Type B pancreatic cell (in vitro differentiated cells): Measurements from ENCODE around the gene GABRR3. TPM values are rescaled to one million over a fixed set of nuclear protein-coding genes. Genes with fewer than 3 reads are reported as not detected.

Experiments
- DNase-seq: peaks from one replicate; pipeline ENCODE4 v3.0.0; 2021; ENCODE audit warnings: mixed read lengths; ENCODE audit not compliant: unreplicated experiment; ENCODE audit errors: extremely low spot score
- H3K27ac Mint-ChIP-seq: 2 replicates; pipeline ENCODE4 v1.8.0; 2021; ENCODE audit warnings: mild to moderate bottlenecking, mixed read lengths
- H3K27me3 Mint-ChIP-seq: 2 replicates; pipeline ENCODE4 v1.8.0; 2021; ENCODE audit warnings: mixed read lengths
- H3K36me3 Mint-ChIP-seq: 2 replicates; pipeline ENCODE4 v1.8.0; 2021; ENCODE audit warnings: mixed read lengths
- H3K4me1 Mint-ChIP-seq: one replicate; pipeline ENCODE4 v1.8.0; 2021; ENCODE audit warnings: mixed read lengths; ENCODE audit not compliant: unreplicated experiment
- H3K4me3 Mint-ChIP-seq: 2 replicates; pipeline ENCODE4 v1.8.0; 2021; ENCODE audit warnings: mild to moderate bottlenecking, mixed read lengths
- H3K9me3 Mint-ChIP-seq: 2 replicates; pipeline ENCODE4 v1.8.0; 2021; ENCODE audit warnings: mixed read lengths
- CTCF ChIP-seq: fragments of 200-600 bp; sonication (generic); conservative IDR thresholded peaks from 2 replicates; pipeline ENCODE4 v1.5.0; 2021; ENCODE audit warnings: antibody characterized with exemption, mild to moderate bottlenecking
- total RNA-seq: library from RNA; stranded (reverse); gene quantifications from 2 replicates; pipeline ENCODE4 v1.2.1, GENCODE V29; 2021; ENCODE audit warnings: low replicate concordance

The GABRR3 gene
- total RNA-seq, 1 donor from 2014 or later = not detected

- Mint-ChIP-seq H3K27me3 (no peaks in the 10 kb centered on the region), H3K4me1 (no peaks in the 10 kb centered on the region), H3K4me3 (no peak overlapping the region), H3K9me3 (no peaks in the 10 kb centered on the region), H3K36me3 (no peaks in the 10 kb centered on the region), H3K27ac (no peak overlapping the region)
- no peak for TF ChIP-seq CTCF
- no peak for DNase-seq
These were observed 22.5 kb upstream of the GABRR3 start for GRCh38 chr3:98057631-98058030.

- no peaks in the 10 kb centered on the region for H3K27me3 Mint-ChIP-seq
- no peak overlapping the region for H3K27ac Mint-ChIP-seq
- no peak for TF ChIP-seq CTCF
- no peak overlapping the region for H3K4me3 Mint-ChIP-seq
- H3K4me1 Mint-ChIP-seq = no peaks in the 10 kb centered on the region
- no peaks in the 10 kb centered on the region for H3K36me3 Mint-ChIP-seq
- no peak for DNase-seq
- H3K9me3 Mint-ChIP-seq = no peaks in the 10 kb centered on the region
These were observed 20.9 kb upstream of the GABRR3 start for GRCh38 chr3:98056035-98056434.

GRCh38 chr3:98049271-98049670, 14.2 kb upstream of the GABRR3 start:
- Mint-ChIP-seq H3K36me3 (no peaks in the 10 kb centered on the region), H3K9me3 (no peaks in the 10 kb centered on the region), H3K27ac (no peak overlapping the region), H3K4me3 (no peak overlapping the region), H3K27me3 (no peaks in the 10 kb centered on the region), H3K4me1 (no peaks in the 10 kb centered on the region)
- no peak for TF ChIP-seq CTCF
- no peak for DNase-seq

- no peaks in the 10 kb centered on the region for H3K27me3 Mint-ChIP-seq
- no peaks in the 10 kb centered on the region for H3K9me3 Mint-ChIP-seq
- no peaks in the 10 kb centered on the region for H3K36me3 Mint-ChIP-seq
- no peaks in the 10 kb centered on the region for H3K4me1 Mint-ChIP-seq
- no peak overlapping the region for H3K27ac Mint-ChIP-seq
- H3K4me3 Mint-ChIP-seq = no peak overlapping the region
- DNase-seq = no peak
- TF ChIP-seq CTCF = no peak
These were observed 13.5 kb upstream of the GABRR3 start for GRCh38 chr3:98048586-98048985.

- no peak overlapping the region for H3K27ac Mint-ChIP-seq
- no peaks in the 10 kb centered on the region for H3K9me3 Mint-ChIP-seq
- H3K36me3 Mint-ChIP-seq = no peaks in the 10 kb centered on the region
- DNase-seq = no peak
- TF ChIP-seq CTCF = no peak
- peaks cover 23% of the 10 kb centered on the region for H3K27me3 Mint-ChIP-seq
- H3K4me1 Mint-ChIP-seq = no peaks in the 10 kb centered on the region
- H3K4me3 Mint-ChIP-seq = no peak overlapping the region
These were observed 6.2 kb upstream of the GABRR3 start for GRCh38 chr3:98041350-98041749.
